Measurements from ENCODE around the gene KCNQ5.

KCNQ5 gene

DNA sequence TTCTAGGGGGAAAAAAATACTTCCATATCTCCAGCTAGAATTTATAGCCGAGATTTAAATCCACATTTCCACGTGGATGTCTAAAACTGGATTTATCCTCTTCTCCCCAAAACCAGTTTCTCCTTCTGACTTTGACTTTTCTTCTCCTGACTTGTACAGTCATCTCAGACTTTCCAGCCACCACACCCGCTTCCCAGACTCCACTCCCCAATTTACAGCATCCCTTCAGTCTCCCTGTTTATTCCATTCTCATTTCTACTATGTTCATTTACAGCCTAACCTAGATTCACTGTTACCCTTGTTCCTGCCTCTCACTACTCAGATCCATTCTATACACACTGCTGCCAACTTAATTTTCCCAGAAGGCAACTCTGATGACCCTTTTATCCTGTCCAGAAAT, 378.6 kb downstream of the KCNQ5 start:
- no peak for DNase-seq (ENCODE audit: low read depth)

DNA sequence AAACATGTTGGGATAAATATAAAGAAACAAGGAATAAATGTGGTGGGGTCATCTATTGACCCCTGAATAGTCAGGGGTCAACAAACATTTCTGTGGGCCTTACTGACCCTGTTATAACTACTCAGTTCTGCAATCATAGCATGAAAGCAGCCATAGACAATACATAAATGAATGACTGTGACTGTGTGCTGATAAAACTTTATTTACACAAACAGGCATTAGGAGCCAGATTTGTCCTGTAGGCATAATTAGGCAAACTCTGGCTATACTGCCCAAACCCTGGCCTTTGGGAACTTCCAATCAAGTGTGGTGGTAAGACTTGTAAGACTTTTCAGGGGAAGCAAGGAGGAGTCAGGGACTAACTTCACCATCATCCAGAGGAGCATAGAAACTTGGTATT, 380.7 kb downstream of the KCNQ5 start:
- DNase-seq (ENCODE audit: low read depth), result no peak

DNA sequence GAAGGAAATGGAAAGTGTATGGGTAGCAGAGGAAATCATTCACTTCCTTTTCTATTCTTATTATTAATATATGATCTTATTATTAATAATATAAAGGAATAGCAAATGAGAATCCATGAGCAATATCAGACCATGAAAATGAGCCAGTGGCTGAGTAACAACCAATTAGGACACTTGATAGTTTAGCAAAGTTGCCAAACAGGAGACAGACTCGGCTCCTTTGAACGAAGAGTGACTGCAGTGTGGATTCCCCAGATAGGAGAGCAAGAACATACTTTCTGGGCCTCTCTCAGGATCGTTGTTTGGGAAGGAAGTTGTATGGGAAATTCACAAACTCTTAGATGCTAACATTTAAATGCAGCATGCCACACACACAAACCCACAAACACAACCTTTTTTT, 381.4 kb downstream of the KCNQ5 start:
- no peak for DNase-seq (ENCODE audit: low read depth)

DNA sequence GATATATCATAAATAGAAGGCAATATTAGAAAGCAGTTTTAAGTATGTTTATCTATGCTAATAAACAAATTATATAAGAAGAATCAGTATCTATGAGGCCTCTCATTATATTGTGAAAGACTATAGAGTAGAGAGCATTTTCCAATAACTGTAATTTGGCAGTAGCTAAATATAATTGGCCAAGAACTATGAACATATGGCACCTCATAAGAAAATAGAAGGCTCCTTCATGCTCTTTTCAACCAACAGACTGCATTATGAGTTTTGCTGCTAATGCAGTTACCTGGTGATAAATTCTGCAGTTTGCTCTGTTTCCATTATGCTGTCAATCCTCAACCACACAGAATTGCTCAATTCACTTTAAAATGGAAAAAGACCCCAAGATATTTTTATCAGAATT, 382.4 kb downstream of the KCNQ5 start:
- DNase-seq (ENCODE audit: low read depth), result no peak

DNA sequence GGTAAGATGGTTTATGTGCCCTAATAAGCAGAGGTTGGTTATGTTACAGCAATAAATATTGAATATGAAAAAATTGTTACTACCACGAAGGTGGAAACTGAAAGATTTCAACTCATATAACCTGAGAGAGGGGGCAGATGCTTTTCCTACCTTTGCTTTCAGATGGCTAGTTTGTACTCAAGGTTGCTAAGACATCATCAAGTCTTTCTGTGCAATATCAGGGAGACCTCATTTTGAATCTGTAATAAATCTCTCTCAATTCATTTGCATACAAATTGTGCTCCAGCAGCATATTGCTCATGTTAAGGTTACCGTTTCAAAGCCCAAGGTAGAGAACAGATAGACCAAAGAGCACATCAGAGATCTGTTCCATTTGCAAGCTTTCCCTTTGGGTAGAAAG, 383.0 kb downstream of the KCNQ5 start:
- no peak for DNase-seq (ENCODE audit: low read depth)

DNA sequence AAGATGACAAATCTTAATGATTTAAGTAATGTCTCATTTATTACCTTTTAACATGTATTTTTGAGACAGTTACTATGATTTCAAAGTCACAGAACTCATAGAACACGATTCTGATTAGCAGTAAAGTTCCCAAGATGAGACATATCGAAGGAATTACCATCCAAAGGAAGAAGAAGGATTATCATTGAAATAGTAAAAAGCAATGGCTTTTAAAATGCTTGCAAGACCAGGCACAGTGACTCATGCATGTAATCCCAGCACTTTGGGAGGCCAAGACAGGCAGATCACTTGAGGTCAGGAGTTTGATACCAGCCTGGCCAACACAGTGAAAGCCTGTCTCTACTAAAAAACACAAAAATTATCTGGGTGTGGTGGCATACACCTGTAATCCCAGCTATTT, 384.3 kb downstream of the KCNQ5 start:
- peak; percentile 16 for DNase-seq (ENCODE audit: low read depth)

DNA sequence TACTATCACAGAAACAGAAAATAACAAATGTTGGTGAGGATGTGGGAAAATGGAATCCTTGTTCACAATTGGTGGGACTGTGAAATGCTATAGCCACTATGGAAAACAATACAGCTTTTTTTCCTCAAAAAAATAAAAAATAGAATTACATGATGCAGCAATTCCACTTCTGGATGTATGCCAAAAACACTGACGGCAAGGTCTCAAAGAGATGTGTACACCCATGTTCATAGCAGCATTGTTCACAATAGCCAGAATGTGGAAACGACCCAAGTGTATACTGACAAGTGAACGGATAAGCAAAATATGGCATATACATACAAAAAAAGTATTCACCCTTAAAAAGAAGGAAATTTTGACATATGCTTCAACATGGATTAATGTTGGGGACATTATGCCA, 390.1 kb downstream of the KCNQ5 start:
- no peak for DNase-seq (ENCODE audit: low read depth)

DNA sequence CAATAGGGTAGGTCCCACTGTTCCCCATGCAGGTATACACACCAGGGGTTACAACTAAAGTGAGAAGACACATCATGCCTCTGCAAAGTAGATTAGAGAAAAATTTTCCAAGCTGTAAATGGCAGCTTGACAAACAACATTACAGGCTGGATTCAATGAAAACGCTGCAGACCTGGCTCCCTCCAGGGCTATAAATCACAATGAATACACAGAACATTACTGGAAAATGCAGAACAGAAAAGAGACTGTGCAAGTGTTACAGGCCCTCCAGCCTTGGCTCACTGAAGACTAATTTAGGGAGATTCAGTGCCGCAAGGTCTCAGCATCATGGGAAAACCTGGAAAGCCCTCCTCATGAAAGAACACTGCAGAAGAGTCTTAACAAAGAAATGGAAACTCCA, 395.6 kb downstream of the KCNQ5 start:
- DNase-seq (ENCODE audit: low read depth), result no peak

DNA sequence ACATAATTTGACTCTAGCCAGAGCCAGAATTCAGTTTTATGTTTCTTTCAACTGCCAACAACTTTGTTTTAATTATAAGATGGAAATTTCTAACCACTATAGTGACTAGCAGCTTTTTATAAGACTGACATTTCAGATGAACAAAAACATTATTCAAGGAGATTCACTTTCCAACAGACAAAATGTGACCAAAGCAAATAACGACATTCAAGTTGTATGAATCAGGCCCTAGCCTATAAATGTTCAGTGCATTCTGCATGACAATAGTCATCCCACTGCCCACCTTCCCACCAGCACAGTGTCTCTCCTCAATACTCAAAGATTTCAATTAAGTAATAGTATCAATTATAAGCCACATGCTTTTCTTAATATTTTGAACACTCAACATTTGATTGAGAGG, 402.7 kb downstream of the KCNQ5 start:
- DNase-seq (ENCODE audit: low read depth), result no peak

DNA sequence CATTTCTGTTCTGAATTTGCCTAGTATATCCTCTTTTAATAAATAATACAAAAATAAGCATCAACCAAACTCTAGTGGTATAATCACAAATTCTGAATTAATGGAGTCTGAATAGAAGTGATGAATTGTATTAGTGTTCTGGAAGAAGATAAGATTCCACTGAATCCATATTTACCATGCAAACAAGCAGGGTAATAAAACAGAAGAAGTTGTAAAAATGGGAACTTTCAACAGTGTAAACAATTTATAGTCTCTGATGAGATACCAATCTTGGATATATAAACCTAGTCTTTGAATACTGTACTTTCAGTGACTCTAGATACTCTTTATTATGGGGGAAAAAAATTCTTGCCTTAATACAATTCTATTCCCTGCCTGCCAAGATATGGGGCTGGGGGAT, 405.8 kb downstream of the KCNQ5 start:
- no peak for DNase-seq (ENCODE audit: low read depth)

DNA sequence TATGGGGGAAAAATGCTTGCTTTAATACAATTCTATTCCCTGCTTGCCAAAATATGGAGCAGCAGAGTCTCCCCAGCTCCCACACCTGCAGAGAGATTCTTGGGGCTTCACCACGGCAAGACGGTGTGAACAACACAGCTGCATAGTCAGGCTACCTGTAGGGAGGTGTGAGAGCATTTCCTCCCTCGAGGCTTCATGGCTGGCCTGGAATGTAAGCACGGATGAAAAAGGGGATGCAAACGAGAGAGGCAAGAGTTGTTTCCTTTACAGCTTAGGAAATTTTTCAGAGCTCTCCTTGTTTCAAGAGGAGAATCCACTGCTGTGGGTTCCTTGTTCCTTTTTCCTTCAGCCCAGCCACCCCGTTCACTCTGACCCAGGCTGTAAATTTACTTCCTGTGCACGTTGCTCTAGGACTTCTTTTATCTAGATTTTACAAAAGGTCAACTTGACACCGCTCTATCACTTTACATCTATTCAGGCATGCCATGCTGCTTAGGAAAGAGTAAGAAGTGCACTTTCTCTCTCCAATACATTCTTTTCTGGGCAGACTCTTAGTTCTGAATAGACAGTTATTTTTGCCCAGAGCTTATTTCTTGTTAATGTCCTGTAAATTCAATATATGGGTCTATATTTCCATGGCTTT, 406.4 kb downstream of the KCNQ5 start:
- no peak for DNase-seq (ENCODE audit: low read depth)

DNA sequence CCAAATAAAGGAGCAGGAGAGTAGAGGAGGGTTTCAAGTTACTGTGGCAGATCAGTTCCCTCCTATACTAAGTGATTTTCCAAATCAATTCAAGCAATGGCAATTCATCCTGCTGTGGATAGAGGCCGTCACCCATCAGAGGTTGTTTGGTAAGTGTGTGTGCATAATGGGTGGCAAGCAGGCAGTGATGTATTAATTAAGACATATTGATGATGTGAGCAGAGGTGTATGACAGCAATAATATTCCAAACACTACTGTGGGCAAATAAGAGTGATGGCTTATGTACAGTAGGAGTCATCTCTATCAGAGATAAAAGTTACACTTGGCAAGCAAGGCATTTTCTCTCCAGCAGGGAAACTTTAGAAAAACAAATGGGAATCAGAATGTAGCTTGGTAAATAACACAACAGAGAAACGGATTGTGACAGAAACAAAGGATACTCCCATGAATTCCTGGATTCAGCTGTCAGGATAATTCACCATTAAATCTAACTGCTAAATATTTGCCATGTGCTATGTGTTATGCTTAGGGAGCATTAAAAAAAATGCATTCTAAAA, 407.1 kb downstream of the KCNQ5 start:
- no peak for DNase-seq (ENCODE audit: low read depth)

DNA sequence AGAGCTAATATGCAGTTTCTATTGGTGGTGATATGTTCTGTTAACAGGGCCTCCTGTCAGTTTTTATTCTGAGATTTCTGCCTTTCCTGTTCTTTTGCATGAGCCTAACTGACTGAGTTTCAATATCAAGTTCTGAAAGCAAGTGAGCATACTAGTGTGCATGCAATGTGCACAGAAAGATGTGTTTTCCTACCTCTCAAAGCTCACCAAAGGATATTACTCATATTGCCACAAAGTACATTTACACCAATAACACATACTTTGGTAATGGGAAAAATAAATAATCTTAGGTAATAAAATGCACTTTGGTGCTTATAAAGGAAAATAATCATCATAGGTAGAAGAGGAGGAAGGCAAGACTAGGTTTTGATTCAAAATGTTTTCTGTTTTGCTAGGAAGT, 408.4 kb downstream of the KCNQ5 start:
- no peak for DNase-seq (ENCODE audit: low read depth)

DNA sequence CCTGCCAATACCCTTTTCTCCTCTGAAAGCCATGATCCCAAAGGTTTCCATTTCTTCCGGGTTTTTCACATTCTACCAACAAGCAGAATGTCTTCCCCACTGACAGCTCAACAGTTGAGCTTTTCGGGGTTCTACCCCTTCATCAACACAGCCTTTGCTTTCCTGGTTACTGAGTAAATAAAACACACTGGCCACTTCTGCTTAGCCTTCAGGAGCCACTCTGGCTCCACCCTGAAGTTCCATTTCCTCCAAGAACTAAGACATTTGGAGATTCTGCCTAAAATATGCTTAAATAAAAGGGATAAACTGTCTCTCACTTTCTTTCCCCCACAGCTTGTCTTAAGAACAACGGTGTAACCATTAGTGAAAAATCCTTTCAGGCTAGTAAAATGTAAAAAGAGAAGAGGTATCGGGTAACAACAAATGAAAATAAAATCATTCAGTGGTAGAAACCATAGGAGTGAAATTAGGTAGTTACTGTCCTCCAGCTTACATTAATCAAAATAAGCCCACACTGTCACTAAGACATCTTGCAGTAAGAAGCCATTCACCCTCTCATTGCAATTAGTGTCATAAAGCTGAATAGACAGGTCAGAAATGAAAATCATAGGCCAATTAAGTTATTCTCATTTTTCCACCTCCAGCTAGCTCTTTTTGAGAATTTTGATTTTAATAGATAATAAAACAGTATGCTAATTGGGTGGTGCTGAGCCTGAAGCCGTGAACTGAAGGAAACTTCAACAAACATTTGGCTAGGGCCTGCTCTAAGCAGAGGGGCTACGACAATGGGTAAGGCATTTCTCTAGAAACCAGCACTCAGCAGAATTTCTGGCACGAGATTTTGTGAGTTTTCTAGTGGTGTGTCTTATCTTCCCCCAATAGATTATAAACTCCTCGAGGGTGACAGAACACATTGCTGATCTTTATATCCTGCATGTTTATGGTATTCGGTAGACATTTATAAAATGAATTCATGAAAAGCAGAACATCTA, 409.2 kb downstream of the KCNQ5 start:
- DNase-seq (ENCODE audit: low read depth), result no peak

DNA sequence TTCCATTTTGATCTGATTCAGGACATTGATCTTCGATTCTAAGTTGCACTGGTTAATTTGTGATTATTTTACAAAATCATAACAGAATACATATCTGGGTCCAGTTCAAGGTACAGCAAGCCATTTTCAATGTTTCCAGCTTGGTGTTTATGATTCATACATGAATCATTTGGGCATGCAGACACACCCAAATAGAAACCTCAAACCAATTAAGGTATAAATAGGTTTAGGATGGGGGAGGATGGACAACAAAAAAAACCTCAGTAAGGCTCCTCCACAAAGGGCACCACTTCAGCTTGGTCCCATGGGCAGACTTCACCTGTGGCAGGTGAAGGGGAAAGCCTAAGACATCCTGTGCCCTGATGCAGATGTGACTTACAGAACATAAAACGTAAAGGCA, 410.7 kb downstream of the KCNQ5 start:
- DNase-seq (ENCODE audit: low read depth), result peak; percentile 15

DNA sequence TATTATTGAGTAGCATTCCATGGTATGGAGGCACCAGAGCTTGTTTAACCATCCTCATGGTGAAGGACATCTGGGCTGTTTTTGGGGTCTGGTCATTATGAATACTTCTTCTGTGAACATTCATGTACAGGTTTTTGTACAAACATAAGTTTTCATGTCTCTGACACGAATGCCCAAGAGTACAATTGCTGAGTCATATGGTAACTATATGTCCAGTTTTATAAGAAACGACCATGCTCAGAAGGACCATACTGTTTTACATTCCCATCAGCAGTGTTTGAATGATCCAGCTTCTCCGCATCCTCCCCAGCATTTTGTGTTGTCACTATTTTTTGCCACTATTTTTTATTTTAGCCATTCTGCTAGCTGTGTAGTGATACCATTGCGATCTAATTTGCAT, 414.8 kb downstream of the KCNQ5 start:
- no peak for DNase-seq (ENCODE audit: low read depth)

DNA sequence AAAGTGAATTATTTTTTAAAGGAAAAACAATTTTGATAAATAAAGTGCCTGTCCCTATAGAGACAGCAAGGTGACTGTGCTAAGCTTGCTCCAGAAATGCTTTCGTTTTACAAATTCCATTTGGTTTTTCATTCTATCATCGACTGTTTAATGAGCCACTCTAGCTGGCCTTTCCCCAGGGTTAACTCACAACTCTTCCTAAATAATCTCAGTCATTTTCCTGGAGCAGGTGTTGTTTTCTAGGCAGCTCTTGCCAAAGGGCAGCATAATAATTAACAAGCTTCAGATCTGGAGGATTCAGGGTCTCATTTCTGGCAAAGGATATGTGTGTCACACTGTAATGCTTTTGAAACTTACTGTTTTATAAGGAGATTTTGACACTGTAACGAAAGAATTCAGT, 419.2 kb downstream of the KCNQ5 start:
- no peak for DNase-seq (ENCODE audit: low read depth)

DNA sequence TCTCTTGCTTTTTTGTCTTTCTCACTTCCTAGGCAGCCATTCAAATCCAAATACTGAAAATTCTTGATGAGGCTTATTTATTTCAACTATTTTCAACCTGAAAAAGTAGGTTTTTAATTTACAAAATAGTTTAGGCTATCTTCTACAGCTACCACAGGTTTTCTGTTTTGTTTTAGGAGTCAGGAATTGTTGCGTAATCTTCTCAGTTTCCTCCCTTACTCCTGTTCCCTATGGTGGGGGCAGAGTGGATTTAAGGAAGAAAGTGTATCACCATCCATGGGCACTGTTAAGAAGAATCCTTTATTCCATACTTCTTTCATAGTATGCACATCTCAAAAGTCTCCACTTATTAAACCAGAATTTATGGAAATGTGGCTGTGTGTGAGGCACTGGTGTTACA, 421.0 kb downstream of the KCNQ5 start:
- no peak for DNase-seq (ENCODE audit: low read depth)

DNA sequence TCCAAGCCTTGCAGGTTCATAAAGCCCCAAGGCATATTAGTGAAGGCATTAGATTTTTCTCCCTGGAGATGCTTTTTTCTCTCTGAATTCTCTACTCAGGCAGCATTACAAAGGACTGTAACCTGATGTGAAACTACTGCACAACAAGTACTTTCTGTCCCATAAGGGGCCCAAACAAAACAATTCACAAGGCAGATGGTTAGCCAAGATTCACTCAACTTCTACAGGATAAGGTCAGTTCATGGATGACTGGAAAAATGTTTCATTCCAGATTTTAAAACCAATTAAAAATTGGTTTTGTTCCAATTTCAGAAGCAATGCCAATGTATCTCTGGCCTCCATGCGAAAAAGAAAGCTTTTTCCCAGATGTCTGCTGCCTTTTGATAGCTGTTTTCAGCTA, 421.6 kb downstream of the KCNQ5 start:
- DNase-seq (ENCODE audit: low read depth), result no peak

DNA sequence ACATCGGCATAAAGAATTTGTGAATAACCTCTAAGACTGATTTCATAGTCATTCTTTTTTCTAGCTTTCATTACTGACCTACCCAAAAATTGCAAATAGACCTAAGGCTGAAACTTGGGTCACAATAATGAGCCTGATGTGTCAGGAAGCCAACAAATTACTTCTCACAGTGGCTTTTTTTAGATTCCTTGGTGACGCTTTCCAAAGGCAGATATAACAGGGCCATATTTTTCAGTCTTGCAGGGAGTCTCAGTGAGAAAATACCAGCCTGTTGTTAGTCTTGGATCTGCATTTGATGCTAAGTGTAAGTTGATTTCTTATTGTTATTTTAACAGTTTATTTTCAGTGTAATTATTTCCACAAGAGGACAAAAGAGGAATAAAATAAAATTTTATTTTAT, 423.7 kb downstream of the KCNQ5 start:
- no peak for DNase-seq (ENCODE audit: low read depth)

DNA sequence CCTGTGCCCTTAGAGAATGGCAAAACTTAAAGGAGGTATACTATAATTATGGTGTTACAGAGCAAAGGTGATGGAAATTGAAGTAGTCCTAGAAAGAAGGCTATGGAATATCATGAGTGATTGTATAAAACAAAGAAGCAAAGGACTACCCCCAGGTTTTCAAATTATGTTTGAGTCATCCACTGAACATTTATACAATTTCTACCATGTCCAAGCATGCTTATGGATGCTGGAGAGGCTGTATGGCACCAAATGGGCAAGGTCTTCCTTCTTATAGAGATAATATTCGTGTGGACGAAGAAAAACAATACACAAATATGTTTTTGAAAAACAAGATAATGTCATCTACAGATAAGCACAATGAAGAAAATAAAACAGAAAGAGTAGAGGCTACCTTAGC, 425.9 kb downstream of the KCNQ5 start:
- DNase-seq (ENCODE audit: low read depth), result no peak

DNA sequence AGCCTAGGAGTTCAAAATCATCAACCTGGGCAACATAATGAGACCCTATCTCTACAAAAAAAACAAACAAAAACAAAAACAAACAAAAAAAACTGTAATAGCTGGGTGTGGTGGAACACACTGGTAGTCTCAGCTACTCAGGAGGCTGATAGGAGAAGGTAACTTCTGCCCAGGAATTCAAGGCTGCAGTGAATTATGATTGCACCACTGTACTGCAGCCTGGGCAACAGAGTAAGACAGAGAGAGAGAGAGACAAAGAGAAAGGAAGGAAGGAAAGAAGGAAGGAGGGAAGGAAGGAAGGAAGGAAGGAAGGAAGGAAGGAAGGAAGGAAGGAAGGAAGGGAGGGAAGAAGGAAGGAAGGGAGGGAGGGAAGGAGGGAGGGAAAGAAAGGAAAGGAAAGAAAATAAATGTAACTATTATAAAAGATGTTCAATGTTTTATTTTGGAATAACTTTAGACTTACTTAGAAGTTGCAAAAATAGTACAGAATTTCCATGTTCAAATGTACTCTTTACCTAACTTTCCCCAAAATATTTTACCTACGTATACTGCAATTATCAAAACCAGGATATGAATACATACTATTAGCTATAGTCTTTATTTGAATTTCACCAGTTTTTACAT, 428.2 kb downstream of the KCNQ5 start:
- DNase-seq (ENCODE audit: low read depth), result no peak

DNA sequence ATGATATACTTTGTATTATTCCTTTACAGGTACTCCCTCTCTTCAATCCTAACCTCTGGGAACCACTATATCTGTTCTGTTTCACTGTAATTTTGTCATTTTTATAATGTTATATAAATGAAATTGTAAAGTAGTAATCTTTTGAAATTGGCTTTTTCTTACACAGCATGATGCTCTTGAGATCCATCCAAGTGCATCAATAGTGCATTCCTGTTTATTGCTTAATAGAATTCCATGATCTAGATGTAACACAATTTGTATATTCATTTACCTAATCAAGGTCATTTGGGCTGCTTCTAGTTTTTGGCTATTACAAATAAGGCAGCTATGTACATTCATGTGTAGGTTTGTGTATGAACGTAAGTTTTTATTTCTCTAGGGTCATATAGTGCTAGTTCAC, 428.8 kb downstream of the KCNQ5 start:
- peak; percentile 14 for DNase-seq (ENCODE audit: low read depth)
